Loucy (cell line): Measurements from ENCODE around the gene ACVR2B.

ENCODE experiments used
- H2AFZ ChIP-seq: fragments of 200-600 bp; sonication (generic); 2 replicates; pipeline ENCODE4 v1.6.0; 2016; ENCODE audit warnings: antibody characterized with exemption, mild to moderate bottlenecking, low read length, moderate library complexity
- H3F3A ChIP-seq: fragments of 200-600 bp; 2 replicates; pipeline ENCODE4 v1.6.0; 2016; ENCODE audit warnings: antibody characterized with exemption, low read depth, mild to moderate bottlenecking
- H3K27me3 ChIP-seq: fragments of 200-600 bp; sonication (generic); 2 replicates; pipeline ENCODE4 v1.6.1; 2014; ENCODE audit warnings: low read length, mild to moderate bottlenecking; ENCODE audit not compliant: insufficient read depth, poor library complexity, severe bottlenecking
- H3K36me3 ChIP-seq: fragments of 200-600 bp; sonication (generic); 2 replicates; pipeline ENCODE4 v1.6.1; 2016; ENCODE audit warnings: low read length; ENCODE audit not compliant: insufficient read depth
- H3K4me1 ChIP-seq: fragments of 200-600 bp; sonication (generic); 2 replicates; pipeline ENCODE4 v1.5.1; 2014; ENCODE audit warnings: low read length, mild to moderate bottlenecking; ENCODE audit not compliant: insufficient read depth, poor library complexity, severe bottlenecking
- H3K4me2 ChIP-seq: fragments of 200-600 bp; sonication (generic); 2 replicates; pipeline ENCODE4 v1.6.0; 2014; ENCODE audit warnings: antibody characterized with exemption, low read length, low read depth, mild to moderate bottlenecking; ENCODE audit not compliant: poor library complexity, severe bottlenecking
- H3K4me3 ChIP-seq: fragments of 200-600 bp; sonication (generic); 2 replicates; pipeline ENCODE4 v1.5.1; 2014; ENCODE audit warnings: low read length, mild to moderate bottlenecking, mixed read lengths; ENCODE audit not compliant: poor library complexity, severe bottlenecking
- H3K79me2 ChIP-seq: fragments of 200-600 bp; sonication (generic); 2 replicates; pipeline ENCODE4 v1.6.1; 2014; ENCODE audit warnings: low read length; ENCODE audit not compliant: insufficient read depth
- H3K9ac ChIP-seq: fragments of 200-600 bp; sonication (generic); 2 replicates; pipeline ENCODE4 v1.6.0; 2014; ENCODE audit warnings: mild to moderate bottlenecking, low read depth, low read length, moderate library complexity; ENCODE audit not compliant: poor library complexity, severe bottlenecking
- H3K9me2 ChIP-seq: fragments of 200-600 bp; sonication (generic); replicated peaks from 2 replicates; pipeline ENCODE4 v1.6.1; 2016; ENCODE audit warnings: low read depth, low read length, mixed read lengths
- H3K9me3 ChIP-seq: fragments of 200-600 bp; sonication (generic); 2 replicates; pipeline ENCODE4 v1.6.1; 2014; ENCODE audit warnings: mild to moderate bottlenecking, antibody characterized with exemption, low read length, low read depth; ENCODE audit not compliant: insufficient read depth
- H4K20me1 ChIP-seq: fragments of 200-600 bp; sonication (generic); 2 replicates; pipeline ENCODE4 v1.6.0; 2014; ENCODE audit warnings: antibody characterized with exemption, low read length, mild to moderate bottlenecking; ENCODE audit not compliant: insufficient read depth, poor library complexity, severe bottlenecking
- EZH2phosphoT487 ChIP-seq: fragments of 200-600 bp; IDR thresholded peaks from 2 replicates; pipeline ENCODE4 v1.6.1; 2018; ENCODE audit warnings: antibody characterized with exemption, mild to moderate bottlenecking, moderate library complexity, borderline replicate concordance
- TF ChIP-seq, protein P1 (sequence below): fragments of 200-600 bp; sonication (generic); conservative IDR thresholded peaks from 2 replicates; pipeline ENCODE4 v1.5.1; 2014; ENCODE audit warnings: mild to moderate bottlenecking, antibody characterized with exemption, low read length

The ACVR2B gene

DNA sequence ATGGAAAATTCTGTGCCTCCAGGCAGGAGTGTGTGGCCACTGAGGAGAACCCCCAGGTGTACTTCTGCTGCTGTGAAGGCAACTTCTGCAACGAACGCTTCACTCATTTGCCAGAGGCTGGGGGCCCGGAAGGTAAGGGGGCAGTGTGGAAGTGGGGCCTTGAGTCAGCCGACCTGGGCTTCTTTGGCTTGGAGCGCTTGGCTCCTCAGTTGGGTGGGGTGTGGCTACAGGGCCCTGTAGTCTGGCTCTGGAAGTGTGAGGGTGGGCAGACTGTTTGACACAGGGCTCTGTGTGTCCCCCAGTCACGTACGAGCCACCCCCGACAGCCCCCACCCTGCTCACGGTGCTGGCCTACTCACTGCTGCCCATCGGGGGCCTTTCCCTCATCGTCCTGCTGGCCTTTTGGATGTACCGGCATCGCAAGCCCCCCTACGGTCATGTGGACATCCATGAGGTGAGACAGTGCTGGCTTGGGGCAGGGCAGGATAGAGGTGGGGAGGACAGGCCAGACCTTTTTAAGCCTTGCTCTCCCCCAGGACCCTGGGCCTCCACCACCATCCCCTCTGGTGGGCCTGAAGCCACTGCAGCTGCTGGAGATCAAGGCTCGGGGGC, 24.3 kb downstream of the ACVR2B start:
- H3K4me1 ChIP-seq = no peaks in the 10 kb centered on the region
- H2AFZ ChIP-seq = no peak overlapping the region
- H3K4me3 ChIP-seq = no peak overlapping the region
- no peak for TF ChIP-seq EZH2phosphoT487
- TF ChIP-seq, protein P1, sequence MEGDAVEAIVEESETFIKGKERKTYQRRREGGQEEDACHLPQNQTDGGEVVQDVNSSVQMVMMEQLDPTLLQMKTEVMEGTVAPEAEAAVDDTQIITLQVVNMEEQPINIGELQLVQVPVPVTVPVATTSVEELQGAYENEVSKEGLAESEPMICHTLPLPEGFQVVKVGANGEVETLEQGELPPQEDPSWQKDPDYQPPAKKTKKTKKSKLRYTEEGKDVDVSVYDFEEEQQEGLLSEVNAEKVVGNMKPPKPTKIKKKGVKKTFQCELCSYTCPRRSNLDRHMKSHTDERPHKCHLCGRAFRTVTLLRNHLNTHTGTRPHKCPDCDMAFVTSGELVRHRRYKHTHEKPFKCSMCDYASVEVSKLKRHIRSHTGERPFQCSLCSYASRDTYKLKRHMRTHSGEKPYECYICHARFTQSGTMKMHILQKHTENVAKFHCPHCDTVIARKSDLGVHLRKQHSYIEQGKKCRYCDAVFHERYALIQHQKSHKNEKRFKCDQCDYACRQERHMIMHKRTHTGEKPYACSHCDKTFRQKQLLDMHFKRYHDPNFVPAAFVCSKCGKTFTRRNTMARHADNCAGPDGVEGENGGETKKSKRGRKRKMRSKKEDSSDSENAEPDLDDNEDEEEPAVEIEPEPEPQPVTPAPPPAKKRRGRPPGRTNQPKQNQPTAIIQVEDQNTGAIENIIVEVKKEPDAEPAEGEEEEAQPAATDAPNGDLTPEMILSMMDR = no peak
- no peaks in the 10 kb centered on the region for H3K9me2 ChIP-seq
- H3K9me3 ChIP-seq = no peaks in the 10 kb centered on the region
- H3K4me2 ChIP-seq = no peak overlapping the region
- no peaks in the 10 kb centered on the region for H3F3A ChIP-seq
- H3K27me3 ChIP-seq = no peaks in the 10 kb centered on the region
- H4K20me1 ChIP-seq = no peaks in the 10 kb centered on the region
- peaks cover 28% of the 10 kb centered on the region; the same call in 1 of the 2 replicates for H3K36me3 ChIP-seq
- no peak overlapping the region for H3K9ac ChIP-seq
- peaks cover 11% of the 10 kb centered on the region; the same call in 1 of the 2 replicates for H3K79me2 ChIP-seq

DNA sequence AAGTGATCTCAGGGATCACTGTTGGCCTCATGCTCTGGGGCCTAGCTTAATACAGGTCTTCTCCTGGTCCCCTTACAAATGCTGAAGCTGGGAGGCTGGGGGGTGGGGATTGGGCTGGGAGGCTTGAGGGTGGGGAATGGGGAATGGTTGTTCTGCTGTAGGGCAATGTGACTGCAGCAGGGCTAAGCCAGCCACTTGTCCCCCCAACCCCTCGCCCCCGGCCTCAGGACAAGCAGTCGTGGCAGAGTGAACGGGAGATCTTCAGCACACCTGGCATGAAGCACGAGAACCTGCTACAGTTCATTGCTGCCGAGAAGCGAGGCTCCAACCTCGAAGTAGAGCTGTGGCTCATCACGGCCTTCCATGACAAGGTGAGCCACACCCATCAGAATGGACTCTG, 25.2 kb downstream of the ACVR2B start:
- H3K27me3 ChIP-seq = no peaks in the 10 kb centered on the region
- no peaks in the 10 kb centered on the region for H3F3A ChIP-seq
- no peak overlapping the region for H3K4me3 ChIP-seq
- peaks cover 35% of the 10 kb centered on the region; the same call in 1 of the 2 replicates for H3K36me3 ChIP-seq
- no peak overlapping the region for H2AFZ ChIP-seq
- H3K4me2 ChIP-seq = no peak overlapping the region
- no peaks in the 10 kb centered on the region for H3K9me3 ChIP-seq
- H3K79me2 ChIP-seq = peaks cover 7% of the 10 kb centered on the region; the same call in 1 of the 2 replicates
- H3K4me1 ChIP-seq = peaks cover 1% of the 10 kb centered on the region
- no peak for TF ChIP-seq EZH2phosphoT487
- TF ChIP-seq, protein P1 = no peak
- H3K9ac ChIP-seq = no peak overlapping the region
- no peaks in the 10 kb centered on the region for H4K20me1 ChIP-seq
- H3K9me2 ChIP-seq = no peaks in the 10 kb centered on the region

DNA sequence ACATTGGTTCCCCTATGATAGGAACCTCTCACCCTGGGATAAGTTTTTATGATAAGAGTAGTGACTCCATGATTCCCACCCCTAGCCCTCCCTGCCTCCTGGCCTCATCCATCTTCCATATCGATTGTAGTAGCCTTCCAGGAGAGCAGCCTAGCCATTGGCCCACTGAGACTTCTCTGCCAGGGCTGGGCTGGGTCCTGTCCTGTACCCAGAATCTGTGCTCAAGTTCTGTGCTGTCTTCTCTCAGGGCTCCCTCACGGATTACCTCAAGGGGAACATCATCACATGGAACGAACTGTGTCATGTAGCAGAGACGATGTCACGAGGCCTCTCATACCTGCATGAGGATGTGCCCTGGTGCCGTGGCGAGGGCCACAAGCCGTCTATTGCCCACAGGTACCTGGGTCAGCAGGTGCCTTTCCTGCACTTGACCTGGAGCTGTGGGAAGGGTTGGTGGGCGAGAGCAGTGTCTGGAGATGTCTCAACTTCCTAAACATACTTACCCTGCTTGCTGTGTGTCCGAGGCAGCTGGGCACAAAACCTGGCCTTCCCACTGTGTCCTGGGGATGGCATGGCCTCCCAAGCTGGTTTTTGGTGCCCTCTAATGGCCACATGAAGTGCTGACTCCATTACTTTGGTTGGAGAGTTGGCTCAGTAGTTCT, 25.9 kb downstream of the ACVR2B start:
- peaks cover 8% of the 10 kb centered on the region for H3K4me1 ChIP-seq
- H3F3A ChIP-seq = no peaks in the 10 kb centered on the region
- peaks cover 36% of the 10 kb centered on the region; the same call in 1 of the 2 replicates for H3K36me3 ChIP-seq
- no peak overlapping the region for H3K4me3 ChIP-seq
- no peaks in the 10 kb centered on the region for H4K20me1 ChIP-seq
- TF ChIP-seq, protein P1 = peak; percentile 97
- TF ChIP-seq EZH2phosphoT487 = no peak
- no peak overlapping the region for H3K9ac ChIP-seq
- H3K9me3 ChIP-seq = no peaks in the 10 kb centered on the region
- H3K27me3 ChIP-seq = no peaks in the 10 kb centered on the region
- H3K9me2 ChIP-seq = no peaks in the 10 kb centered on the region
- no peak overlapping the region for H2AFZ ChIP-seq
- no peak overlapping the region for H3K4me2 ChIP-seq
- peaks cover 3% of the 10 kb centered on the region; the same call in 1 of the 2 replicates for H3K79me2 ChIP-seq
